DOHH2 (cell line): ENCODE results near the gene RICTOR.

Source experiments
- H3F3A ChIP-seq: fragments of 200-600 bp; sonication (generic), shearing (Covaris generic); 2 replicates; pipeline ENCODE4 v1.6.0; 2016; ENCODE audit warnings: antibody characterized with exemption, mild to moderate bottlenecking; ENCODE audit not compliant: control insufficient read depth, insufficient read depth
- H3K27ac ChIP-seq: fragments of 200-600 bp; sonication (generic); 2 replicates; pipeline ENCODE4 v1.5.1; 2014; ENCODE audit warnings: low read depth, mild to moderate bottlenecking, low read length, moderate library complexity
- H3K27me3 ChIP-seq: fragments of 200-600 bp; sonication (generic); 2 replicates; pipeline ENCODE4 v1.6.1; 2014; ENCODE audit warnings: mild to moderate bottlenecking, low read length, mixed read lengths; ENCODE audit not compliant: control insufficient read depth
- H3K36me3 ChIP-seq: fragments of 200-600 bp; sonication (generic); 2 replicates; pipeline ENCODE4 v1.6.1; 2014; ENCODE audit warnings: mild to moderate bottlenecking, low read length, moderate library complexity, mixed read lengths; ENCODE audit not compliant: control insufficient read depth
- H3K4me1 ChIP-seq: fragments of 200-600 bp; sonication (generic); 2 replicates; pipeline ENCODE4 v1.6.1; 2014; ENCODE audit warnings: mild to moderate bottlenecking, low read length, mixed read lengths; ENCODE audit not compliant: control insufficient read depth
- H3K4me2 ChIP-seq: fragments of 200-600 bp; sonication (generic); 2 replicates; pipeline ENCODE4 v1.6.0; 2014; ENCODE audit warnings: mild to moderate bottlenecking, low read length, moderate library complexity
- H3K4me3 ChIP-seq: fragments of 200-600 bp; sonication (generic); 2 replicates; pipeline ENCODE4 v1.5.1; 2014; ENCODE audit warnings: mild to moderate bottlenecking, low read length, mixed read lengths
- H3K79me2 ChIP-seq: fragments of 200-600 bp; sonication (generic); 2 replicates; pipeline ENCODE4 v1.6.1; 2014; ENCODE audit warnings: mild to moderate bottlenecking, low read length, mixed read lengths; ENCODE audit not compliant: control insufficient read depth
- H3K9me2 ChIP-seq: fragments of 200-600 bp; sonication (generic); replicated peaks from 2 replicates; pipeline ENCODE4 v1.6.1; 2014; ENCODE audit warnings: mild to moderate bottlenecking, low read length, mixed read lengths; ENCODE audit not compliant: control insufficient read depth
- H3K9me3 ChIP-seq: fragments of 200-600 bp; sonication (generic); 2 replicates; pipeline ENCODE4 v1.6.1; 2014; ENCODE audit warnings: antibody characterized with exemption, low read length, mixed read lengths; ENCODE audit not compliant: control insufficient read depth, insufficient read depth
- H4K20me1 ChIP-seq: fragments of 200-600 bp; sonication (generic); 2 replicates; pipeline ENCODE4 v1.6.0; 2014; ENCODE audit warnings: low read depth, mild to moderate bottlenecking, antibody characterized with exemption, low read length, moderate library complexity; ENCODE audit not compliant: control insufficient read depth, insufficient read depth
- EZH2phosphoT487 ChIP-seq: fragments of 200-600 bp; sonication (generic); IDR thresholded peaks from 2 replicates; pipeline ENCODE4 v1.6.1; 2017; ENCODE audit warnings: borderline replicate concordance, mild to moderate bottlenecking, antibody characterized with exemption, low read length, moderate library complexity, mixed read lengths
- TF ChIP-seq, protein P1 (sequence below): fragments of 200-600 bp; sonication (generic); IDR thresholded peaks from one replicate; pipeline ENCODE4 v1.5.1; 2014; ENCODE audit warnings: antibody characterized with exemption, mild to moderate bottlenecking, low read depth, low read length; ENCODE audit not compliant: poor library complexity, severe bottlenecking

RICTOR gene

DNA sequence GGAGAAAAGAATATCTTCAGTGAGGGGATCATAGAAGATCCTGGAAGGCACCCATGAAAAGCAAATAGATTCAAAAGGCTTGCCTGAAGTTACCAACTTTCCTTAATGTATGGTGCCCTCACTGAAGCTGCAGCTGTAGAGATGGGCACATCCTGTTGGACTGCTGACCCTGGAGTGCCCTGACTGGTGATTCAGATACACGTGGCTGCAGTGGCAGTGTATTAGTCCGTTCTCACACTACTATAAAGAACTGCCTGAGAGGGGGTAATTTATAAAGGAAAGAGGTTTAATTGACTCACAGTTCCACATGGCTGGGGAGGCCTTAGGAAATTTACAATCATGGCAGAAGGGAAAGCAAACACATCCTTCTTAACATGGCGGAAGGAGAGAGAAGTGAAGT is 148.1 kb downstream of the RICTOR start:
- H3K27ac ChIP-seq: no peak overlapping the region
- no peak overlapping the region for H3K4me2 ChIP-seq
- no peaks in the 10 kb centered on the region for H3K9me3 ChIP-seq
- no peaks in the 10 kb centered on the region for H4K20me1 ChIP-seq
- no peaks in the 10 kb centered on the region for H3K9me2 ChIP-seq
- H3K27me3 ChIP-seq: 0 out of 2 replicates have a peak, but pooled peaks cover 6% of the 10 kb centered on the region
- no peaks in the 10 kb centered on the region for H3K4me1 ChIP-seq
- TF ChIP-seq, protein P1, sequence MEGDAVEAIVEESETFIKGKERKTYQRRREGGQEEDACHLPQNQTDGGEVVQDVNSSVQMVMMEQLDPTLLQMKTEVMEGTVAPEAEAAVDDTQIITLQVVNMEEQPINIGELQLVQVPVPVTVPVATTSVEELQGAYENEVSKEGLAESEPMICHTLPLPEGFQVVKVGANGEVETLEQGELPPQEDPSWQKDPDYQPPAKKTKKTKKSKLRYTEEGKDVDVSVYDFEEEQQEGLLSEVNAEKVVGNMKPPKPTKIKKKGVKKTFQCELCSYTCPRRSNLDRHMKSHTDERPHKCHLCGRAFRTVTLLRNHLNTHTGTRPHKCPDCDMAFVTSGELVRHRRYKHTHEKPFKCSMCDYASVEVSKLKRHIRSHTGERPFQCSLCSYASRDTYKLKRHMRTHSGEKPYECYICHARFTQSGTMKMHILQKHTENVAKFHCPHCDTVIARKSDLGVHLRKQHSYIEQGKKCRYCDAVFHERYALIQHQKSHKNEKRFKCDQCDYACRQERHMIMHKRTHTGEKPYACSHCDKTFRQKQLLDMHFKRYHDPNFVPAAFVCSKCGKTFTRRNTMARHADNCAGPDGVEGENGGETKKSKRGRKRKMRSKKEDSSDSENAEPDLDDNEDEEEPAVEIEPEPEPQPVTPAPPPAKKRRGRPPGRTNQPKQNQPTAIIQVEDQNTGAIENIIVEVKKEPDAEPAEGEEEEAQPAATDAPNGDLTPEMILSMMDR: no peak
- no peak for TF ChIP-seq EZH2phosphoT487
- H3K79me2 ChIP-seq: no peaks in the 10 kb centered on the region
- H3K36me3 ChIP-seq: no peaks in the 10 kb centered on the region
- H3K4me3 ChIP-seq: no peak overlapping the region
- H3F3A ChIP-seq: no peaks in the 10 kb centered on the region

DNA sequence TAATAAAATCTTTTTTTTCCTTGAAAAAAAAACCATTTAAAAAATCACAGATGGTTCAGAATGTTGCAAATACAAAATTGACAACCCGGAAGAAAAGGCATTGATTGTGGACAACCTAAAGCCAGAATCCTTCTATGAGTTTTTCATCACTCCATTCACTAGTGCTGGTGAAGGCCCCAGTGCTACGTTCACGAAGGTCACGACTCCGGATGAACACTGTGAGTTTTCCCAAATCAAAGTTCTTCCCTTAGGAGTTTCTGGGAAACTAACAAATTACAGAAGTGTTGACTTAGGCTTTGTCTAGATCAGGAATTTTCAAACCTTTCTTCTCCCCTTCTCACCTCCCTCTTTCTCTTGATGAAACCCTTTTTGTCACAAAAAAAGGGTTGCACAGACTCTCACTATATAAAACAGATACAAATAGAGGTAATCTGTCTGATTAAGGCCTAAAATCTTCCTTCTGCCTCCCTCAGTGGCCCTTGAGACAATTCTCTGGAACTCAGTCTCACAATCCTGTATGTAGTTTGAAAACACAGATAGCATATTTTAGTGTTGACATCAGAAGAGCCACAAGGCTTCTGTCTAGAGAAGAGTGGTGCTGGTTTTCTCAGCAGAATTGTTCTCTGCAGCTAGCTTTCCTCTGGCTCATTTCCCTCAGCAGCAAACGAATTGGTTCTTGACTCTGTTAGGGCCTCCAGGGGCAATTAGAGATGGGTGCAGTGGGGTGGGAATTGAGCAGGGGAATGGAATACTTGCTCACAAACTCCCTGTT is 148.9 kb downstream of the RICTOR start:
- H4K20me1 ChIP-seq: no peaks in the 10 kb centered on the region
- H3K9me2 ChIP-seq: no peaks in the 10 kb centered on the region
- H3F3A ChIP-seq: no peaks in the 10 kb centered on the region
- H3K4me1 ChIP-seq: no peaks in the 10 kb centered on the region
- no peaks in the 10 kb centered on the region for H3K9me3 ChIP-seq
- H3K27ac ChIP-seq: no peak overlapping the region
- 0 out of 2 replicates have a peak, but pooled peaks cover 7% of the 10 kb centered on the region for H3K27me3 ChIP-seq
- no peak overlapping the region for H3K4me3 ChIP-seq
- no peaks in the 10 kb centered on the region for H3K36me3 ChIP-seq
- no peaks in the 10 kb centered on the region for H3K79me2 ChIP-seq
- H3K4me2 ChIP-seq: no peak overlapping the region
- TF ChIP-seq EZH2phosphoT487: no peak
- TF ChIP-seq, protein P1: no peak

DNA sequence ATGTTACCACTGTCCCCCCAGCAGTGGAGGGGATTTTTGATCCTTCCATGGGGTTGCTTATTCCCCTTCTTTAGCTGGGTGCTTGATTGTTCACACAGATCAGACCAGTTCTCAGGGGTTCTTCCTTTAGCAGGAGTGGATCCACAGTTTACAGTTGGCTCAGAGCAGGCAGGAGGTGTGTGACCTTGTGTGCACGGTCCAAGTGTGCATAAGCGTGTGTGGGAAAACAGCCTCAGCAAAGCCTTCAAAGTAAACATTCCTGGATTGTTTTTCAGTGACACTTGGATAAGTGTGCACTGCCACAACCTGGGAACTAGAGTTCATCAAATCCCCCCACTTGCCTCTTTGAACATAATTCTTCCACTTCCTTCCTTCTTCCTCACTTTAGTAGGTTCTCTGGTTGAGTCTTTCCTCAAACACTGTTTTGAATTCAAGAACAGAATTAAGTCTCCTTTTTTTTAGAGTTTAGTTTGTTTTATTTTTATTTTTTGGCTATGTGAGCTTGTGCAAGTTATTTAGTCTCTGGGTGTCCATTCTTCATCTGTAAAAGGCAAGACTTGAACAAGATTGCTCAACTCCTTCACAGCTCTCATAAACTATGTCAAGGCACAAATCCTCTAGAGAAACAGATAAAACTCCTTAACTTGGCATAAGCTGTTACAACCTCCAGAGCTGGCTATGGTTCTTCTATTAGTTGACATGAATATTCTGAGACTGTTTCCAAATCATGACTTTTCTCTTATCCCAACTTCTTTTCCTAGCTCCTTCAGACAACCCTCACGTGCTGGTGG is 150.3 kb downstream of the RICTOR start:
- Histone ChIP-seq H3K9me3 (no peaks in the 10 kb centered on the region), H3K36me3 (no peaks in the 10 kb centered on the region), H3K4me3 (no peak overlapping the region), H3K4me2 (no peak overlapping the region), H3K27ac (no peak overlapping the region), H3K9me2 (no peaks in the 10 kb centered on the region), H3K27me3 (0 out of 2 replicates have a peak, but pooled peaks cover 7% of the 10 kb centered on the region), H4K20me1 (no peaks in the 10 kb centered on the region), H3K79me2 (no peaks in the 10 kb centered on the region), H3K4me1 (no peaks in the 10 kb centered on the region), H3F3A (no peaks in the 10 kb centered on the region)
- no peak for TF ChIP-seq EZH2phosphoT487
- TF ChIP-seq, protein P1: no peak
